ENCODE results near the gene NDEL1.

NDEL1 gene

GRCh38 chr17:8413328-8413727 lies 22.4 kb upstream of the NDEL1 start:
- Histone ChIP-seq H3K4me1 (ENCODE audit: control insufficient read depth in 5 of 5, insufficient read depth in 5 of 5, low read length in 5 of 5) (peaks cover 1 to 17% (median 15%) of the 10 kb centered on the region in 5 donors), H3K9me3 (ENCODE audit: control insufficient read depth in 5 of 5, low read length in 5 of 5) (no peaks in the 10 kb centered on the region), H3K9ac (ENCODE audit: low read length in 5 of 5) (no peak overlapping the region), H3K27me3 (ENCODE audit: control insufficient read depth in 5 of 5, insufficient read depth in 4 of 5, low read length in 5 of 5) (peaks cover 0 to 2% (median 0%) of the 10 kb centered on the region in 5 donors), H3K36me3 (ENCODE audit: control insufficient read depth in 5 of 5, insufficient read depth in 5 of 5, low read length in 5 of 5) (no peaks in the 10 kb centered on the region), H3K4me3 (ENCODE audit: low read depth in 1 of 5, low read length in 5 of 5) (no peak overlapping the region), H3K27ac (ENCODE audit: low read depth, low read length) (no peak overlapping the region)

- no peaks in the 10 kb centered on the region for H3K9me3 ChIP-seq (ENCODE audit: control insufficient read depth in 5 of 5, low read length in 5 of 5)
- no peaks in the 10 kb centered on the region for H3K36me3 ChIP-seq (ENCODE audit: control insufficient read depth in 5 of 5, insufficient read depth in 5 of 5, low read length in 5 of 5)
- no peak overlapping the region for H3K27ac ChIP-seq (ENCODE audit: low read depth, low read length)
- H3K27me3 ChIP-seq (ENCODE audit: control insufficient read depth in 5 of 5, insufficient read depth in 4 of 5, low read length in 5 of 5) = no peaks in the 10 kb centered on the region
- peaks cover 1 to 17% (median 15%) of the 10 kb centered on the region in 5 donors for H3K4me1 ChIP-seq (ENCODE audit: control insufficient read depth in 5 of 5, insufficient read depth in 5 of 5, low read length in 5 of 5)
- H3K4me3 ChIP-seq (ENCODE audit: low read depth in 1 of 5, low read length in 5 of 5) = no peak overlapping the region
- H3K9ac ChIP-seq (ENCODE audit: low read length in 5 of 5) = no peak overlapping the region
Measured at GRCh38 chr17:8413938-8414337, 21.7 kb upstream of the NDEL1 start.

- H3K4me1 ChIP-seq (ENCODE audit: control insufficient read depth in 5 of 5, insufficient read depth in 5 of 5, low read length in 5 of 5) = peaks cover 8 to 35% (median 31%) of the 10 kb centered on the region in 5 donors
- H3K9me3 ChIP-seq (ENCODE audit: control insufficient read depth in 5 of 5, low read length in 5 of 5) = no peaks in the 10 kb centered on the region
- no peaks in the 10 kb centered on the region for H3K36me3 ChIP-seq (ENCODE audit: control insufficient read depth in 5 of 5, insufficient read depth in 5 of 5, low read length in 5 of 5)
- H3K27me3 ChIP-seq (ENCODE audit: control insufficient read depth in 5 of 5, insufficient read depth in 4 of 5, low read length in 5 of 5) = no peaks in the 10 kb centered on the region
- H3K9ac ChIP-seq (ENCODE audit: low read length in 5 of 5) = no peak overlapping the region
- no peak overlapping the region for H3K4me3 ChIP-seq (ENCODE audit: low read depth in 1 of 5, low read length in 5 of 5)
- H3K27ac ChIP-seq (ENCODE audit: low read depth, low read length) = no peak overlapping the region
Measured at GRCh38 chr17:8417806-8418205, 17.9 kb upstream of the NDEL1 start.

DNA sequence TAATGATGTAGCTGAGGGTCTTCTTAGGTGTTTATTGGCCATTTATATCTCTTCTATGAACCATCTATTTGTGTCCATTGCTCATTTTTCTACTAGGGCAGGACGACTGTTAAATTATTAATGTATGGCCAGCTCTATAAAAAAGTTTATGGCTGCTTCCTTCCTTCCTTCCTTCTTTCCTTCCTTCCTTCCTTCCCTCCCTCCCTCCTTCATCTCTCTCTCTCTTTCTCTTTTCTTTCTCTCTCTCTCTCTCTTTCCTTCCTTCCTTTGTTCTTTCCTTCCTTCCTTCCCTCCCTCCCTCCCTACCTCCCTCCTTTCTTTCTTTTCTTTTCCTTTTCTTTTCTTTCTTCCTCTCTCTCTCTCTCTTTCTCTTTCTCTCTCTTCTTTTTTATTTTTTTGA lies 17.2 kb upstream of the NDEL1 start:
- Histone ChIP-seq H3K9ac (ENCODE audit: low read length in 5 of 5) (no peak overlapping the region), H3K36me3 (ENCODE audit: control insufficient read depth in 5 of 5, insufficient read depth in 5 of 5, low read length in 5 of 5) (no peaks in the 10 kb centered on the region), H3K4me3 (ENCODE audit: low read depth in 1 of 5, low read length in 5 of 5) (no peak overlapping the region), H3K9me3 (ENCODE audit: control insufficient read depth in 5 of 5, low read length in 5 of 5) (no peaks in the 10 kb centered on the region), H3K27me3 (ENCODE audit: control insufficient read depth in 5 of 5, insufficient read depth in 4 of 5, low read length in 5 of 5) (no peaks in the 10 kb centered on the region), H3K27ac (ENCODE audit: low read depth, low read length) (no peak overlapping the region), H3K4me1 (ENCODE audit: control insufficient read depth in 5 of 5, insufficient read depth in 5 of 5, low read length in 5 of 5) (peaks cover 8 to 30% (median 26%) of the 10 kb centered on the region in 5 donors)

DNA sequence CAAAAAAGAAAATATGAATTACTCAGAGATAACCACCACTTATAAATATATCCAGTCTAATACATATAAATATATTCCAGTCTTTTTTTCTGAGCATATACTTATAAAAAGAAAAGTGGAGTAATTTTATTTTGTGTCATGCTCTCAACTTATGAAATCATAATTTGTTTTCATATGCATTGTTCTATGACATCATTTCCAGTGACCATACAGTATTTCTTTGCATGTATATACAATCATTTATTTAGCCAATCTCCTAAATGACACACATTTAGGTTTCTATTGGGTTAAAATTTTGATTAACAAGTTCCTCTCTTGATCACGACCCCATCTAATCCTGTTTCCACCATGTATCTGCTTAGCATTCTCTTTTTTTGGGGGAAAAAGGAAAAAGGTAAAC lies 16.4 kb upstream of the NDEL1 start:
- Histone ChIP-seq H3K27ac (ENCODE audit: low read depth, low read length) (peak overlapping the region; percentile 82), H3K9me3 (ENCODE audit: control insufficient read depth in 5 of 5, low read length in 5 of 5) (no peaks in the 10 kb centered on the region), H3K9ac (ENCODE audit: low read length in 5 of 5) (no peak overlapping the region), H3K4me1 (ENCODE audit: control insufficient read depth in 5 of 5, insufficient read depth in 5 of 5, low read length in 5 of 5) (peaks cover 8 to 29% (median 26%) of the 10 kb centered on the region in 5 donors), H3K27me3 (ENCODE audit: control insufficient read depth in 5 of 5, insufficient read depth in 4 of 5, low read length in 5 of 5) (no peaks in the 10 kb centered on the region), H3K36me3 (ENCODE audit: control insufficient read depth in 5 of 5, insufficient read depth in 5 of 5, low read length in 5 of 5) (no peaks in the 10 kb centered on the region), H3K4me3 (ENCODE audit: low read depth in 1 of 5, low read length in 5 of 5) (no peak overlapping the region)

- H3K27ac ChIP-seq (ENCODE audit: low read depth, low read length) = peak overlapping the region; percentile 82
- peak overlapping the region; percentile 4 to 59 (median 33) for H3K9ac ChIP-seq (ENCODE audit: low read length in 5 of 5)
Measured at GRCh38 chr17:8420041-8420934, 15.4 kb upstream of the NDEL1 start.

GRCh38 chr17:8421571-8421970 lies 14.1 kb upstream of the NDEL1 start:
- peak overlapping the region; percentile 82 for H3K27ac ChIP-seq (ENCODE audit: low read depth, low read length)
- no peaks in the 10 kb centered on the region for H3K27me3 ChIP-seq (ENCODE audit: control insufficient read depth in 5 of 5, insufficient read depth in 4 of 5, low read length in 5 of 5)
- peaks cover 8 to 29% (median 26%) of the 10 kb centered on the region in 5 donors for H3K4me1 ChIP-seq (ENCODE audit: control insufficient read depth in 5 of 5, insufficient read depth in 5 of 5, low read length in 5 of 5)
- no peaks in the 10 kb centered on the region for H3K36me3 ChIP-seq (ENCODE audit: control insufficient read depth in 5 of 5, insufficient read depth in 5 of 5, low read length in 5 of 5)
- H3K9ac ChIP-seq (ENCODE audit: low read length in 5 of 5) = no peak overlapping the region
- H3K4me3 ChIP-seq (ENCODE audit: low read depth in 1 of 5, low read length in 5 of 5) = peak overlapping the region in 2 of 5 donors; percentile 25 to 29
- no peaks in the 10 kb centered on the region for H3K9me3 ChIP-seq (ENCODE audit: control insufficient read depth in 5 of 5, low read length in 5 of 5)

More at GRCh38 chr17:8420041-8420934, 15.4 kb upstream of the NDEL1 start:
- H3K4me3 ChIP-seq (ENCODE audit: low read depth in 1 of 5, low read length in 5 of 5) = no peak overlapping the region
- no peaks in the 10 kb centered on the region for H3K9me3 ChIP-seq (ENCODE audit: control insufficient read depth in 5 of 5, low read length in 5 of 5)
- H3K27me3 ChIP-seq (ENCODE audit: control insufficient read depth in 5 of 5, insufficient read depth in 4 of 5, low read length in 5 of 5) = no peaks in the 10 kb centered on the region
- peaks cover 8 to 29% (median 26%) of the 10 kb centered on the region in 5 donors for H3K4me1 ChIP-seq (ENCODE audit: control insufficient read depth in 5 of 5, insufficient read depth in 5 of 5, low read length in 5 of 5)
- H3K36me3 ChIP-seq (ENCODE audit: control insufficient read depth in 5 of 5, insufficient read depth in 5 of 5, low read length in 5 of 5) = no peaks in the 10 kb centered on the region

DNA sequence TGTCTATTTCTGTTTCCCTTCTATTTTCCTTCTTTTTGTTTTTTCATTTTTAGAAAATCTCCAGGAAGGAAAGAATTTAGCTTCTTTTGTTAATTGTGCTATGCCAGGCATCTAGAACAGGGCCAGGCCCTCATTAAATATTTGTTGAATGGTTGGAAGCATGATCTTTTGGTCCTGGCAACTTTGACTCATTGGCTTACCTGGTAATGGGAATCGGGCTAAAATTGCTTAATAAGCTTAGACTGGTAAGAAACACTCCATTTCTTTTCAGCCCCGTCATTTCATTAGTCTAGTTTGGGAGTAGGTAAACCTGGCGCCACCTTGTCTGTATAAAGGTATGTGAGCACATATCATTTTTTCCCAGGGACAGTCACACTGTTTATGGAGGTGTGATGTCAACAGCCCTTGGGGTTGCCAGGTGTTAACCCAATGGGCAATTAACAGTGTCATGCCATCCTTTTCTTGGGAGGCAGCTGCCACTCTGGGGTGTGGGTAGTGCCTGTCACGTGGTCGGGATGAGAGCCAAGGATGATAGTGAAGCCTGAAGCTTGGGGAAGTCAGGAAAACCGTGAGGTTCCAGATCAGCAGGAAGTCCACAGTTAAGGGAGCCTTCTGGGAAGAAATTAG lies 9.5 kb upstream of the NDEL1 start:
- H3K27ac ChIP-seq (ENCODE audit: low read depth, low read length) = no peak overlapping the region
- peaks cover 4 to 24% (median 19%) of the 10 kb centered on the region in 5 donors for H3K4me1 ChIP-seq (ENCODE audit: control insufficient read depth in 5 of 5, insufficient read depth in 5 of 5, low read length in 5 of 5)
- no peaks in the 10 kb centered on the region for H3K9me3 ChIP-seq (ENCODE audit: control insufficient read depth in 5 of 5, low read length in 5 of 5)
- H3K4me3 ChIP-seq (ENCODE audit: low read depth in 1 of 5, low read length in 5 of 5) = no peak overlapping the region
- no peak overlapping the region for H3K9ac ChIP-seq (ENCODE audit: low read length in 5 of 5)
- no peaks in the 10 kb centered on the region for H3K27me3 ChIP-seq (ENCODE audit: control insufficient read depth in 5 of 5, insufficient read depth in 4 of 5, low read length in 5 of 5)
- no peaks in the 10 kb centered on the region for H3K36me3 ChIP-seq (ENCODE audit: control insufficient read depth in 5 of 5, insufficient read depth in 5 of 5, low read length in 5 of 5)

- Histone ChIP-seq H3K9me3 (ENCODE audit: control insufficient read depth in 5 of 5, low read length in 5 of 5) (no peaks in the 10 kb centered on the region), H3K9ac (ENCODE audit: low read length in 5 of 5) (no peak overlapping the region), H3K4me1 (ENCODE audit: control insufficient read depth in 5 of 5, insufficient read depth in 5 of 5, low read length in 5 of 5) (peaks cover 6 to 23% (median 18%) of the 10 kb centered on the region in 5 donors), H3K4me3 (ENCODE audit: low read depth in 1 of 5, low read length in 5 of 5) (no peak overlapping the region), H3K36me3 (ENCODE audit: control insufficient read depth in 5 of 5, insufficient read depth in 5 of 5, low read length in 5 of 5) (no peaks in the 10 kb centered on the region), H3K27ac (ENCODE audit: low read depth, low read length) (no peak overlapping the region), H3K27me3 (ENCODE audit: control insufficient read depth in 5 of 5, insufficient read depth in 4 of 5, low read length in 5 of 5) (no peaks in the 10 kb centered on the region)
Measured at GRCh38 chr17:8426802-8427201, 8.9 kb upstream of the NDEL1 start.

DNA sequence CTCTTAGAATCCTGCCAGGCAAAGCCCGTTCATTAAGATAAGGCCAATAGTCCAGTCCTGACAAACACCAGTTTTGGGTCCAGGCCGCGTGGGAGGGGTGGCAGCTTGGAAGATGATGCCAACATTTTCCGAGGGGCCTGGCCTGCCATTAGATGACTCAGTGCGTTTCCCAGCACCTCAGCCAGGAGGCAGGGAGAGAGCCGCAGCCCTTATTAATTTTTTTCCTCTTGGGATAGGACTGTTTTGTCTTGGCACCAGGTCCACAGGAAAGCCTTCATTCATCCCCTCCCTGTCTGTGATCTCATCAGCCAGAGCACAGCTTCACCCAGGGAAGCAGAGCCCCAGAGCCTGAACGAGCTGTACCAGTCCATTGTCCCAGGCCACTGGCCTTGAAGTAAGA lies 4.7 kb upstream of the NDEL1 start:
- H3K27ac ChIP-seq (ENCODE audit: low read depth, low read length) = peak overlapping the region; percentile 62
- no peak overlapping the region for H3K4me3 ChIP-seq (ENCODE audit: low read depth in 1 of 5, low read length in 5 of 5)
- peaks cover 6 to 22% (median 20%) of the 10 kb centered on the region in 5 donors for H3K4me1 ChIP-seq (ENCODE audit: control insufficient read depth in 5 of 5, insufficient read depth in 5 of 5, low read length in 5 of 5)
- H3K27me3 ChIP-seq (ENCODE audit: control insufficient read depth in 5 of 5, insufficient read depth in 4 of 5, low read length in 5 of 5) = no peaks in the 10 kb centered on the region
- H3K9ac ChIP-seq (ENCODE audit: low read length in 5 of 5) = peak overlapping the region in 2 of 5 donors; percentile 43
- H3K36me3 ChIP-seq (ENCODE audit: control insufficient read depth in 5 of 5, insufficient read depth in 5 of 5, low read length in 5 of 5) = no peaks in the 10 kb centered on the region
- H3K9me3 ChIP-seq (ENCODE audit: control insufficient read depth in 5 of 5, low read length in 5 of 5) = no peaks in the 10 kb centered on the region

Data from subcutaneous abdominal adipose tissue (tissue), 5 donors.